Kidney epithelial cell (primary cell): ENCODE data around the gene USF2. TPM values are rescaled to one million over a fixed set of nuclear protein-coding genes. Genes with fewer than 3 reads are reported as not detected.
"Not testable (repeated sequence)": the region's sequence is repeated elsewhere in the genome, so short reads cannot be mapped to it uniquely, and the experiment has no call there.

Experiments
- DNase-seq: peaks from one replicate; pipeline ENCODE4 v3.0.0-alpha.2; 2010; ENCODE audit warnings: low read depth
- H3K27me3 ChIP-seq: 2 replicates; pipeline ENCODE4 v1.6.0; 2011; ENCODE audit warnings: low read length; ENCODE audit not compliant: control insufficient read depth, insufficient read depth
- H3K36me3 ChIP-seq: 2 replicates; pipeline ENCODE4 v1.5.1; 2011; ENCODE audit warnings: low read length; ENCODE audit not compliant: control insufficient read depth, insufficient read depth
- H3K4me3 ChIP-seq: 2 replicates; pipeline ENCODE4 v1.5.1; 2011; ENCODE audit warnings: low read depth, mild to moderate bottlenecking, control low read depth, low read length
- total RNA-seq: library from RNA; depleted of rRNA; stranded (reverse); fragments of >200 nt; gene quantifications from 2 replicates; pipeline ENCODE4 v1.2.3, GENCODE V29; 2015
- TF ChIP-seq, protein P1 (sequence below): IDR thresholded peaks from 2 replicates; pipeline ENCODE4 v1.5.1; 2011; ENCODE audit warnings: mild to moderate bottlenecking, moderate library complexity, low read length, control low read depth, inconsistent platforms; ENCODE audit not compliant: insufficient read depth, poor library complexity, severe bottlenecking

The USF2 gene
- total RNA-seq, 1 donor from 2014 or later: 95.1 TPM

DNA sequence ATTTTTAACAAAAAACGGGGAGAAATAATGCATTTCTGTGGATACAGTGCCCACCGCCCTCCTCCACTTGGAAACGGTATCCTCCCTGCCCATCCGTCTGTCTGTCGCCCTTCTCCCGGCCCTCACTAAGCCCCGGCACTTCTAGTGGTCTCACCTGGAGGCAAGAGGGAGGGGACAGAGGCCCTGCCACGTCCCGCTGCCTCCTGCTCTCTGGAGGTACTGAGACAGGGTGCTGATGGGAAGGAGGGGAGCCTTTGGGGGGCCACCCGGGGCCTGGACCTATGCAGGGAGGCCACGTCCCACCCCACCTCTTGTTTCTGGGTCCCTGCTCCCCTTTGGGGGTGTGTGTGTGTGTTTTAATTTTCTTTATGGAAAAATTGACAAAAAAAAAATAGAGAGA is 10.6 kb downstream of the USF2 start:
- Histone ChIP-seq H3K36me3 (no peaks in the 10 kb centered on the region), H3K27me3 (peaks cover 19% of the 10 kb centered on the region), H3K4me3 (no peak overlapping the region)
- TF ChIP-seq, protein P1, sequence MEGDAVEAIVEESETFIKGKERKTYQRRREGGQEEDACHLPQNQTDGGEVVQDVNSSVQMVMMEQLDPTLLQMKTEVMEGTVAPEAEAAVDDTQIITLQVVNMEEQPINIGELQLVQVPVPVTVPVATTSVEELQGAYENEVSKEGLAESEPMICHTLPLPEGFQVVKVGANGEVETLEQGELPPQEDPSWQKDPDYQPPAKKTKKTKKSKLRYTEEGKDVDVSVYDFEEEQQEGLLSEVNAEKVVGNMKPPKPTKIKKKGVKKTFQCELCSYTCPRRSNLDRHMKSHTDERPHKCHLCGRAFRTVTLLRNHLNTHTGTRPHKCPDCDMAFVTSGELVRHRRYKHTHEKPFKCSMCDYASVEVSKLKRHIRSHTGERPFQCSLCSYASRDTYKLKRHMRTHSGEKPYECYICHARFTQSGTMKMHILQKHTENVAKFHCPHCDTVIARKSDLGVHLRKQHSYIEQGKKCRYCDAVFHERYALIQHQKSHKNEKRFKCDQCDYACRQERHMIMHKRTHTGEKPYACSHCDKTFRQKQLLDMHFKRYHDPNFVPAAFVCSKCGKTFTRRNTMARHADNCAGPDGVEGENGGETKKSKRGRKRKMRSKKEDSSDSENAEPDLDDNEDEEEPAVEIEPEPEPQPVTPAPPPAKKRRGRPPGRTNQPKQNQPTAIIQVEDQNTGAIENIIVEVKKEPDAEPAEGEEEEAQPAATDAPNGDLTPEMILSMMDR: no peak
- DNase-seq: no peak

DNA sequence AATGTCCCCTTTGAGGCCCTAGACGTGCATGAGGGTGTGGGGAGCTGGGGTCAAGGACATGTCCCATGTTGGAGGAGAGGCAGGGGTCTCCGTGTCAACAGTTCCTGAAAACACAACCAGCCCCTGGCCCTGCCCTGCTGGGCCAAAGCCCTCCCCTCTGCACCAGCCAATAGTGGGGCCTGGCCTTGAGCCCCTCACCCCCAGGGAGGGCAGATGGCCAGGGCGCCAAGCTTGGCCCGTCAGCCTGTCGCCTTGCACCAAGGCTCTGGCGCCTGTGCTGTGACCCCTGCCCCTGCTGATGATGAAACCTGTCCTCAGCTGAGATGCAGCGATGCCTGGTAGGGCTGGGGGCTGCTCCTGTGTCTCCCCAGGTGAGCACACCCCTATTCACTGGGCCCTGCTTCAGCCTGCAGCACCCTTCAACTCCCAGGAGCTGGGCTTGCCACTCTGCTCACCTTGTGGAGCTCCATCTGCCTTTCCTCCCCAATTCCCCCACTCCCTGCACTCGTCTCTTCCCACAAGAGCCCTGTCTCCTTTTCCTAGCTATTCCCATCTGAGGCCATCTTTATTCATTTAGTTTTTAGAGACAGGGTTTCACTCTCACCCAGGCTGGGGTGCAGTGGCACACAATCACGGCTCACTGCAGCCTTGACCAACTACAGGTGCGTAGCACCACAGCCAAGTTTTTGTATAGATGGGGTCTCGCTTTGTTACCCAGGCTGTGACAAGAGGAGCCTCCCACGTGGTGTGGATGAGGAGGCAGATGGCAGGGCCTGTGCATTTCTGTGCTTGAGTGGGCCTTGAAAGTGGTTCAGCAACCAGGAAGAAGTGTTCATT is 11.4 kb downstream of the USF2 start:
- Histone ChIP-seq H3K36me3 (no peaks in the 10 kb centered on the region), H3K27me3 (peaks cover 22% of the 10 kb centered on the region), H3K4me3 (no peak overlapping the region)
- DNase-seq: no peak
- TF ChIP-seq, protein P1: no peak

DNA sequence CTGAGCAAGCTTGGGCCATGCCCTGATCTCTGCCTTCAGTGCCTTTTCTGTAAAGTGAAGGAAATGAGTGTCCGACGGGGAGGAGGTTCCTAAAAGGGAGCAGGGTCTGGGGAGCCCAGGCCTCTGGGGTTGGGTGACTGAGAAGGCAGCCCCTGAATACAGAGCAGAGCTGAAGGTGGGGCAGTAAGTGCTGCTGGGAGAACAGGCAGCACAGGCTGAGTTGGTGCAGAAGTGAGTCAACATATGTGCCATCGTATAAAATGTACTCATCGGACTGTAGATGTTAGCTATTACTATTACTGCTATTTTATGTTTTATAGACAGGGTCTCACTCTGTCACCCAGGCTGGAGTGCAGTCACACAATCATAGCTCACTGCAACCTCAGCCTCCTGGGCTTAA is 12.5 kb downstream of the USF2 start:
- no peaks in the 10 kb centered on the region for H3K36me3 ChIP-seq

DNA sequence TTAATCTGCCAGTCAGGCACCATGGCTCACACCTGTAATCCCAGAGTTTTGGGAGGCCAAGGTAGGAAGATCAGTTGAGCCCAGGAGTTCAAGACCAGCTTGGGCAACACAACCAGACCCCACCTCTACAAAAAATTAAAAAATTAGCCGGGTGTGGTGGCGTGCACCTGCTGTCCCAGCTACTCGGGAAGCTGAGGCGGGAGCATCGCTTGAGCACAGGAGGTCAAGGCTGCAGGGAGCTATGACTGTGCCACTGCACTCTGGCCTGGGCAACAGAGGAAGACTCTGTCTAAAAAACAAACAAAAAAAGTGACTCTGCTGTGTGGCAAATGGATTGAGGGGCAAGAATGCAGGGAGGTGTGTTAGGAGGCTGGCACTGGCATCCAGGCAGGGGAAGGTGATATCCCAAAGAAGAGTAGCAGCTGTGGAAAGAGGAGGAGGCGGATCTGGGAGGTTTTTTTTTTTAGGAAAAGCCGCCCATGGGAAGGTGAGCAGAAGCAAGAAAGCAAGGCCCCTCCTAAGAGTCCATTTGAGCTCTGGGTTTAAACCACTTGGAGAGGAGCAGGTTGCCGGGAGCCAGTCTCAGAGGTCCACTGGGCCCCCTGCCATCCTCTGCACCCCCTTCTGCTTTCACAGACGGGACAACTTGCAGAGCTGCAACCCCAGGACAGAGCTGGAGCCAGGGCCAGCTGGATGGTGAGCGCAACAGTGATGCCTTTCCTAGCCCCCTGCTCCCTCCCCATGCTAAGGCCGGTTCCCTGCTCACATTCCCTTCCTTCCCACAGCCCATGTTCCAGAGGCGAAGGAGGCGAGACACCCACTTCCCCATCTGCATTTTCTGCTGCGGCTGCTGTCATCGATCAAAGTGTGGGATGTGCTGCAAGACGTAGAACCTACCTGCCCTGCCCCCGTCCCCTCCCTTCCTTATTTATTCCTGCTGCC is 15.7 kb downstream of the USF2 start:
- Histone ChIP-seq H3K27me3 (peaks cover 22% of the 10 kb centered on the region), H3K36me3 (no peaks in the 10 kb centered on the region), H3K4me3 (no peak overlapping the region)
- no peak for DNase-seq
- TF ChIP-seq, protein P1: no peak

More for the DNA sequence above, 12.5 kb downstream of the USF2 start:
- TF ChIP-seq, protein P1: no peak
- H3K4me3 ChIP-seq: no peak overlapping the region
- no peak for DNase-seq
- peaks cover 22% of the 10 kb centered on the region for H3K27me3 ChIP-seq

DNA sequence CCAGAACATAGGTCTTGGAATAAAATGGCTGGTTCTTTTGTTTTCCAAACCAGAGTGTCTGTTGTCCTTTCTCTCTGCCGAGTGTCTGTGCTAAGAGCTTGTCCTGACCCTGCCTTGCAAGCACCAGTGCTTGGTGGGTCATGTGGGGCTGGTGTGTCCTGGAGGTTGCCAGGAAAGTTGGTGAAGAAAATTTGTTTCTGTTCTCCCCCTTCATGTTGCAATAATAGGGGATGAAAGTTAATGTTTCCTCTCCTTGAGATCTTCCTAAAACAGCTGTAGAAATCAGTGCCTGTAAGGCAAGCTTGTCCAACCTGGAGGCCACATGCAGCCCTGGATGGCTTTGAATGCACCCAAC is 16.3 kb downstream of the USF2 start:
- Histone ChIP-seq H3K27me3 (peaks cover 22% of the 10 kb centered on the region), H3K36me3 (no peaks in the 10 kb centered on the region), H3K4me3 (no peak overlapping the region)
- no peak for DNase-seq
- TF ChIP-seq, protein P1: no peak

DNA sequence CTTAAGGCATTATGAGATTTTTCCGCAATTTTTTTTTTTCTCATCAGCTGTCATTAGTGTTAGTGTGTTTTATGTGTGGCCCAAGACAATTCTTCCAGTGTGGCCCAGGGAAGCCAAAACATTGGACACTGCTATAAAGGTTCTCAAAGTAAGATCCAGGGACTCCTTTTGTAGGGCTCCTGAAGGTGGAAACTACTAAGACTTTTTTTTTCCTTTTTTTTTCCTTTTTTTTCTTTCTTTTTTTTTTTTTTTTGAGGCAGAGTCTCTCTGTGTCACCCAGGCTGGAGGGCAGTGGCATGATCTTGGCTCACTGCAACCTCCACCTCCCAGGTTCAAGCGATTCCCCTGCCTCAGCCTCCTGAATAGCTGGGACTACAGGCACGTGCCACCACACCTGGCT is 16.7 kb downstream of the USF2 start:
- H3K36me3 ChIP-seq, DNase-seq, H3K4me3 ChIP-seq: not testable (repeated sequence)
- H3K27me3 ChIP-seq: peaks cover 24% of the 10 kb centered on the region

DNA sequence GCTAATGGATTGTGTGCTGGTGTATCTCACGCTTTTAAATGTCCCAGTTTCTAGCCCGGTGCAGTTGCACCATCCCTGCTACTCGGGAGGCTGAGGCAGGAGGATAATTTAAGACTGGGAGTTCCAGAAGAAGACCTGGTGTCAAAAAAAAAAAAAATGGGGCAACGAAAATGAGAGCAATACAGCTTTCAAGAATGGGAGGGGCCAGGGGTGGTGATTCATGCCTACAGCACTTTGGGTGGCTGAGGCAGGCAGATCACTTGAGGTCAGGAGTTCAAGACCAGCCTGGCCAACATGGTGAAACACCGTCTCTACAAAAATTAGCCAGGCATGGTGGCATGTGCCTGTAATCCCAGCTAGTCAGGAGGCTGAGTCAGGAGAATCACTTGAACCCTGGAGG is 17.3 kb downstream of the USF2 start:
- H3K27me3 ChIP-seq: peaks cover 24% of the 10 kb centered on the region
- H3K36me3 ChIP-seq, DNase-seq, H3K4me3 ChIP-seq: not testable (repeated sequence)
